Neural progenitor cell (in vitro differentiated cells): ENCODE measurements around the gene NUP214. TPM values are rescaled to one million over a fixed set of nuclear protein-coding genes. Genes with fewer than 3 reads are reported as not detected.

Source experiments
- DNase-seq: peaks from one replicate; pipeline ENCODE4 v3.0.0-alpha.2; 2016; ENCODE audit warnings: low spot score
- H2AFZ ChIP-seq: fragments of 200-600 bp; sonication (generic); replicated peaks from 2 replicates; pipeline ENCODE4 v1.6.1; 2016; ENCODE audit warnings: antibody characterized with exemption
- H3F3A ChIP-seq: fragments of 200-600 bp; sonication (generic); 2 replicates; pipeline ENCODE4 v1.6.1; 2016; ENCODE audit warnings: antibody characterized with exemption, low read depth
- H3K27ac ChIP-seq: fragments of 200-600 bp; sonication (generic); 2 replicates; pipeline ENCODE4 v1.5.1; 2016; ENCODE audit warnings: mild to moderate bottlenecking
- H3K27me3 ChIP-seq: fragments of 200-600 bp; sonication (generic); 2 replicates; pipeline ENCODE4 v1.6.1; 2016; ENCODE audit warnings: mild to moderate bottlenecking, moderate library complexity
- H3K36me3 ChIP-seq: fragments of 200-600 bp; sonication (generic); 2 replicates; pipeline ENCODE4 v1.5.1; 2016
- H3K4me1 ChIP-seq: fragments of 200-600 bp; sonication (generic); 2 replicates; pipeline ENCODE4 v1.6.1; 2016; ENCODE audit warnings: mixed run types
- H3K4me2 ChIP-seq: fragments of 200-600 bp; sonication (generic); 2 replicates; pipeline ENCODE4 v1.6.1; 2016
- H3K4me3 ChIP-seq: fragments of 200-600 bp; sonication (generic); 2 replicates; pipeline ENCODE4 v1.5.1; 2016
- H3K79me2 ChIP-seq: fragments of 200-600 bp; sonication (generic); 2 replicates; pipeline ENCODE4 v1.6.1; 2016; ENCODE audit warnings: low read depth
- H3K9ac ChIP-seq: fragments of 200-600 bp; sonication (generic); 2 replicates; pipeline ENCODE4 v1.6.1; 2016
- H3K9me3 ChIP-seq: fragments of 200-600 bp; sonication (generic); 2 replicates; pipeline ENCODE4 v1.5.1; 2016; ENCODE audit warnings: low read depth
- H4K20me1 ChIP-seq: fragments of 200-600 bp; sonication (generic); 2 replicates; pipeline ENCODE4 v1.6.1; 2016; ENCODE audit warnings: low read depth
- H3K27ac Mint-ChIP-seq: 3 replicates; pipeline ENCODE4 v1.8.0; 2021; ENCODE audit warnings: mixed read lengths
- H3K27me3 Mint-ChIP-seq: 2 replicates; pipeline ENCODE4 v1.8.0; 2022; ENCODE audit warnings: low read depth, mild to moderate bottlenecking, inconsistent platforms, moderate library complexity, mixed read lengths; ENCODE audit not compliant: insufficient read depth
- H3K36me3 Mint-ChIP-seq: 3 replicates; pipeline ENCODE4 v1.8.0; 2021; ENCODE audit warnings: mixed read lengths
- H3K4me1 Mint-ChIP-seq: 3 replicates; pipeline ENCODE4 v1.8.0; 2021; ENCODE audit warnings: mixed read lengths
- H3K4me3 Mint-ChIP-seq: 3 replicates; pipeline ENCODE4 v1.8.0; 2021; ENCODE audit warnings: mild to moderate bottlenecking, moderate library complexity, mixed read lengths
- H3K9me3 Mint-ChIP-seq: 3 replicates; pipeline ENCODE4 v1.8.0; 2020; ENCODE audit warnings: mixed read lengths
- CTCF ChIP-seq: fragments of 200-600 bp; sonication (generic); IDR thresholded peaks from 2 replicates; pipeline ENCODE4 v1.5.1; 2017; ENCODE audit warnings: antibody characterized with exemption, mild to moderate bottlenecking
- EZH2 ChIP-seq: fragments of 200-600 bp; sonication (generic); IDR thresholded peaks from 2 replicates; pipeline ENCODE4 v1.6.1; 2017; ENCODE audit warnings: antibody characterized with exemption, mild to moderate bottlenecking, moderate library complexity
- EZH2phosphoT487 ChIP-seq: fragments of 200-600 bp; sonication (generic); IDR thresholded peaks from 2 replicates; pipeline ENCODE4 v1.6.1; 2017; ENCODE audit warnings: antibody characterized with exemption
- total RNA-seq: library from RNA; depleted of rRNA; stranded (reverse); fragments of >200 nt; gene quantifications from 2 replicates; pipeline ENCODE4 v1.2.3, GENCODE V29; 2015; ENCODE audit warnings: low replicate concordance

Gene NUP214
- total RNA-seq, 1 donor from 2014 or later = 37.6 TPM

GRCh38 chr9:131185924-131186323 lies 60.5 kb downstream of the NUP214 start:
- Mint-ChIP-seq H3K27me3 (peaks cover 3% of the 10 kb centered on the region), H3K4me3 (no peak overlapping the region), H3K27ac (no peak overlapping the region), H3K9me3 (no peaks in the 10 kb centered on the region), H3K4me1 (peaks cover 3% of the 10 kb centered on the region), H3K36me3 (peaks cover 16% of the 10 kb centered on the region)
- Histone ChIP-seq H3K79me2 (no peaks in the 10 kb centered on the region), H3K9ac (no peak overlapping the region), H4K20me1 (no peaks in the 10 kb centered on the region), H3K4me3 (no peak overlapping the region), H2AFZ (no peak overlapping the region), H3K4me2 (no peak overlapping the region), H3F3A (no peaks in the 10 kb centered on the region), H3K27ac (no peak overlapping the region), H3K36me3 (peaks cover 3% of the 10 kb centered on the region), H3K9me3 (no peaks in the 10 kb centered on the region), H3K27me3 (no peaks in the 10 kb centered on the region), H3K4me1 (no peaks in the 10 kb centered on the region)
- TF ChIP-seq EZH2 = no peak
- TF ChIP-seq EZH2phosphoT487 = no peak
- no peak for DNase-seq

- no peaks in the 10 kb centered on the region for H3K9me3 ChIP-seq
- no peak overlapping the region for H3K9ac ChIP-seq
- DNase-seq = no peak
- H3F3A ChIP-seq = no peaks in the 10 kb centered on the region
- H4K20me1 ChIP-seq = no peaks in the 10 kb centered on the region
- peaks cover 3% of the 10 kb centered on the region for H3K36me3 ChIP-seq
- TF ChIP-seq CTCF (no peak), EZH2 (no peak), EZH2phosphoT487 (no peak)
- no peak overlapping the region for H3K4me2 ChIP-seq
- Mint-ChIP-seq H3K4me1 (peaks cover 3% of the 10 kb centered on the region), H3K4me3 (no peak overlapping the region), H3K9me3 (no peaks in the 10 kb centered on the region), H3K36me3 (peaks cover 16% of the 10 kb centered on the region), H3K27me3 (peaks cover 2% of the 10 kb centered on the region), H3K27ac (no peak overlapping the region)
- no peaks in the 10 kb centered on the region for H3K79me2 ChIP-seq
- no peak overlapping the region for H2AFZ ChIP-seq
- no peak overlapping the region for H3K27ac ChIP-seq
- no peaks in the 10 kb centered on the region for H3K27me3 ChIP-seq
- H3K4me1 ChIP-seq = no peaks in the 10 kb centered on the region
- H3K4me3 ChIP-seq = no peak overlapping the region
Observed at GRCh38 chr9:131186622-131187021, 61.2 kb downstream of the NUP214 start.

- DNase-seq = no peak
- H3K27me3 Mint-ChIP-seq = peaks cover 2% of the 10 kb centered on the region
- TF ChIP-seq EZH2 = no peak
- TF ChIP-seq EZH2phosphoT487 = no peak
- TF ChIP-seq CTCF = no peak
- no peaks in the 10 kb centered on the region for H3K27me3 ChIP-seq
- H3K4me1 ChIP-seq = no peaks in the 10 kb centered on the region
- no peak overlapping the region for H3K9ac ChIP-seq
- no peaks in the 10 kb centered on the region for H3F3A ChIP-seq
- no peak overlapping the region for H3K4me2 ChIP-seq
- no peak overlapping the region for H3K27ac ChIP-seq
- H3K4me1 Mint-ChIP-seq = peaks cover 3% of the 10 kb centered on the region
- peaks cover 15% of the 10 kb centered on the region for H3K36me3 Mint-ChIP-seq
- H2AFZ ChIP-seq = no peak overlapping the region
- H4K20me1 ChIP-seq = no peaks in the 10 kb centered on the region
- no peaks in the 10 kb centered on the region for H3K9me3 ChIP-seq
- H3K79me2 ChIP-seq = no peaks in the 10 kb centered on the region
- H3K36me3 ChIP-seq = peaks cover 3% of the 10 kb centered on the region
- no peak overlapping the region for H3K27ac Mint-ChIP-seq
- H3K4me3 Mint-ChIP-seq = no peak overlapping the region
- no peaks in the 10 kb centered on the region for H3K9me3 Mint-ChIP-seq
- no peak overlapping the region for H3K4me3 ChIP-seq
Observed at GRCh38 chr9:131187957-131188356, 62.6 kb downstream of the NUP214 start.

- Mint-ChIP-seq H3K4me3 (no peak overlapping the region), H3K9me3 (no peaks in the 10 kb centered on the region), H3K36me3 (peaks cover 15% of the 10 kb centered on the region), H3K27me3 (peaks cover 2% of the 10 kb centered on the region), H3K27ac (no peak overlapping the region), H3K4me1 (peaks cover 3% of the 10 kb centered on the region)
- Histone ChIP-seq H3K36me3 (peaks cover 3% of the 10 kb centered on the region), H3K9me3 (no peaks in the 10 kb centered on the region), H3K27ac (no peak overlapping the region), H3K9ac (no peak overlapping the region), H4K20me1 (no peaks in the 10 kb centered on the region), H3K27me3 (no peaks in the 10 kb centered on the region), H3K4me1 (no peaks in the 10 kb centered on the region), H3K4me3 (no peak overlapping the region), H2AFZ (no peak overlapping the region), H3F3A (no peaks in the 10 kb centered on the region), H3K79me2 (no peaks in the 10 kb centered on the region), H3K4me2 (no peak overlapping the region)
- DNase-seq = no peak
- TF ChIP-seq EZH2 (no peak), CTCF (no peak), EZH2phosphoT487 (no peak)
Observed at GRCh38 chr9:131188976-131189375, 63.6 kb downstream of the NUP214 start.
